Type B pancreatic cell (in vitro differentiated cells): ENCODE results near the gene CCDC190. TPM values are rescaled to one million over a fixed set of nuclear protein-coding genes. Genes with fewer than 3 reads are reported as not detected.

Experiments used
- DNase-seq: peaks from one replicate; pipeline ENCODE4 v3.0.0; 2021; ENCODE audit warnings: mixed read lengths; ENCODE audit not compliant: unreplicated experiment; ENCODE audit errors: extremely low spot score
- H3K27ac Mint-ChIP-seq: 2 replicates; pipeline ENCODE4 v1.8.0; 2021; ENCODE audit warnings: mild to moderate bottlenecking, mixed read lengths
- H3K27me3 Mint-ChIP-seq: 2 replicates; pipeline ENCODE4 v1.8.0; 2021; ENCODE audit warnings: mixed read lengths
- H3K36me3 Mint-ChIP-seq: 2 replicates; pipeline ENCODE4 v1.8.0; 2021; ENCODE audit warnings: mixed read lengths
- H3K4me1 Mint-ChIP-seq: one replicate; pipeline ENCODE4 v1.8.0; 2021; ENCODE audit warnings: mixed read lengths; ENCODE audit not compliant: unreplicated experiment
- H3K4me3 Mint-ChIP-seq: 2 replicates; pipeline ENCODE4 v1.8.0; 2021; ENCODE audit warnings: mild to moderate bottlenecking, mixed read lengths
- H3K9me3 Mint-ChIP-seq: 2 replicates; pipeline ENCODE4 v1.8.0; 2021; ENCODE audit warnings: mixed read lengths
- CTCF ChIP-seq: fragments of 200-600 bp; sonication (generic); conservative IDR thresholded peaks from 2 replicates; pipeline ENCODE4 v1.5.0; 2021; ENCODE audit warnings: antibody characterized with exemption, mild to moderate bottlenecking
- total RNA-seq: library from RNA; stranded (reverse); gene quantifications from 2 replicates; pipeline ENCODE4 v1.2.1, GENCODE V29; 2021; ENCODE audit warnings: low replicate concordance

CCDC190 gene
- total RNA-seq, 1 donor from 2014 or later = not detected

GRCh38 chr1:162846256-162847212 lies 14.4 kb downstream of the CCDC190 start:
- no peaks in the 10 kb centered on the region for H3K9me3 Mint-ChIP-seq
- peaks cover 3% of the 10 kb centered on the region for H3K27me3 Mint-ChIP-seq
- H3K27ac Mint-ChIP-seq = no peak overlapping the region
- no peaks in the 10 kb centered on the region for H3K36me3 Mint-ChIP-seq
- DNase-seq = no peak
- H3K4me1 Mint-ChIP-seq = no peaks in the 10 kb centered on the region
- no peak for TF ChIP-seq CTCF
- H3K4me3 Mint-ChIP-seq = no peak overlapping the region

DNA sequence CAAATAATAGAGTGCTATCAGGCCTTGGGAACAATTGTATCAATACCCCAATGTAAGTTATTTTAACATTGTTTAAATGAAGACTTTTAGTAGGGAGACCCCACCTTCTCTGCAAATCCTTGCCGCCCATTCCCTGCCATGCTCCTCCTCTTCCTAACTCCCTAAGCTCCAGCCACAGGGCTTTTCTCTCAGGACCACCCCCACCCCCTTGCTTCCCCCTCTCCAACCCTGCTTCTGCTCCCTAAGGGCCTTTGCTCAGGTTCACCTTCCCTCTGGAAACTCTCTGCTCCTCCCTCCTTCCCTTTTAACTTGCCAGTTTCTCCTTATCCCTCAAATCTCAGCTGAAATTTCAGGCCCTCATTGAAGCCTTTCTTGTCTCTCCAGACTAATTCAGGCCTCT lies 16.8 kb downstream of the CCDC190 start:
- no peaks in the 10 kb centered on the region for H3K4me1 Mint-ChIP-seq
- DNase-seq = no peak
- no peaks in the 10 kb centered on the region for H3K9me3 Mint-ChIP-seq
- no peaks in the 10 kb centered on the region for H3K36me3 Mint-ChIP-seq
- H3K27me3 Mint-ChIP-seq = peaks cover 3% of the 10 kb centered on the region
- no peak overlapping the region for H3K4me3 Mint-ChIP-seq
- H3K27ac Mint-ChIP-seq = no peak overlapping the region
- no peak for TF ChIP-seq CTCF

GRCh38 chr1:162840250-162840839 lies 20.6 kb downstream of the CCDC190 start:
- DNase-seq = no peak
- H3K27me3 Mint-ChIP-seq = no peaks in the 10 kb centered on the region
- no peak overlapping the region for H3K4me3 Mint-ChIP-seq

DNA sequence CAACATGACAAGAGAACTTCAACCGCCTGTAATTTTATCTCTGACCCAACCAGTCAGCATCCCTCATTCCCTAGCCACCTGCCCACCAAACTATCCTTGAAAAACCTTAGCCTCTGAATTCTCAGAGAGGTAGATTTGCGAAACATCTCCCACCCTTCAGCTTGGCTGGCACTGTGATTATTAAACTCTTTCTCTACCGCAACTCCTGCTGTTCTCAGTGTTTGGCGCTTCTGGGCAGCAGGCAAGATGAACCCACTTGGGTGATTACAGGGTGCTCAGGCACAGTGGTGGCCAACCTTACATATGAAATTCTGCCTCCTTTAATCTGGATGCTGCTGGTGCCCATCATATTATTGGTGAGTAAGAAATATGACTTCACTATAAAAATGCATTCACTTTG lies 22.1 kb downstream of the CCDC190 start:
- Mint-ChIP-seq H3K9me3 (peaks cover 5% of the 10 kb centered on the region), H3K27me3 (no peaks in the 10 kb centered on the region), H3K36me3 (no peaks in the 10 kb centered on the region), H3K4me3 (no peak overlapping the region), H3K27ac (no peak overlapping the region), H3K4me1 (no peaks in the 10 kb centered on the region)
- DNase-seq = no peak
- no peak for TF ChIP-seq CTCF

More at GRCh38 chr1:162840250-162840839, 20.6 kb downstream of the CCDC190 start:
- Mint-ChIP-seq H3K9me3 (peaks cover 5% of the 10 kb centered on the region), H3K27ac (no peak overlapping the region), H3K4me1 (no peaks in the 10 kb centered on the region), H3K36me3 (no peaks in the 10 kb centered on the region)
- TF ChIP-seq CTCF = no peak

- no peaks in the 10 kb centered on the region for H3K36me3 Mint-ChIP-seq
- H3K4me3 Mint-ChIP-seq = no peak overlapping the region
- H3K9me3 Mint-ChIP-seq = peaks cover 5% of the 10 kb centered on the region
- no peak for DNase-seq
- H3K27ac Mint-ChIP-seq = no peak overlapping the region
- H3K27me3 Mint-ChIP-seq = peaks cover 4% of the 10 kb centered on the region
- no peak for TF ChIP-seq CTCF
- no peaks in the 10 kb centered on the region for H3K4me1 Mint-ChIP-seq
Observed at GRCh38 chr1:162835157-162835899, 25.6 kb downstream of the CCDC190 start.
